ENCODE results near the gene FAM193B.

Gene FAM193B

DNA sequence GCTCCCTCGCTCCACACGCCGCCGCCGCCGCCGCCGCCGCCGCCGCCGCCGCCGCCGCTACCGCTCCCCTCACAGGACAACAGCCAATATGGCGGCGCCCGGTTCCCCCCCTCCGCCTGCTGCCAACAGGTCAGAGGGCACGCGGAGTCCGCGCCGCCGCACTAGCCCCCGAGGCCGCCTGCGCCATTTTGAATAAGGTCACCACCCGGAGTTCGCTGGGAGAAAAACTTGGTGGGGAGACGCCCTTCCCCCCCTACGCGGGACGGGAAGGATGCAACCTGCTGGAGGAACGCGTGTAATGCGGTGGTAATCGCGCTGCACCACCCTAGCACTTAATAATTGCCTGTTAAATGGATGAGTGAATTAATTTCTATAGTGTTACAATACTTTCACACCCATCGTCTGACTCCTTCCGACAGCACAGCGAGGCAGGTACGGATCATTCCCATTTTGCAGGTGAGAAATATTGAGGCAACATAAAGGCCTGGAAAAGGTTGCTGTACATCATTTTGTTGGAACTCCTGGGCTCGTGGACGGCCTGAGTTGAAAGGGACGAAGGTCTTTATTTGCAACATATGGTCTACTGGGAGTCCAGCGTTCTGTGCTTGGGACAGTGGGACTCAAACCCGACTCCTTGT is at the start of gene FAM193B:
FAM193B (minus strand) TSS at position 90 of the 638 bp plus-strand sequence. CDS start 105 bp downstream, outside the sequence.
- peak; percentile 96 for DNase-seq

DNA sequence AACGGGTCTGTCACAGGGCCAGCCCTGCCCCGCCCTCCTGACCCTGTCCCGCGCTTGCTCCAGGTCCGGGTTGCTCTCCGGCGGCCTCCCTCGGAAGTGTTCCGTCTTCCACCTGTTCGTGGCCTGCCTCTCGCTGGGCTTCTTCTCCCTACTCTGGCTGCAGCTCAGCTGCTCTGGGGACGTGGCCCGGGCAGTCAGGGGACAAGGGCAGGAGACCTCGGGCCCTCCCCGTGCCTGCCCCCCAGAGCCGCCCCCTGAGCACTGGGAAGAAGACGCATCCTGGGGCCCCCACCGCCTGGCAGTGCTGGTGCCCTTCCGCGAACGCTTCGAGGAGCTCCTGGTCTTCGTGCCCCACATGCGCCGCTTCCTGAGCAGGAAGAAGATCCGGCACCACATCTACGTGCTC is 49.8 kb upstream of the FAM193B start:
- no peak for DNase-seq

DNA sequence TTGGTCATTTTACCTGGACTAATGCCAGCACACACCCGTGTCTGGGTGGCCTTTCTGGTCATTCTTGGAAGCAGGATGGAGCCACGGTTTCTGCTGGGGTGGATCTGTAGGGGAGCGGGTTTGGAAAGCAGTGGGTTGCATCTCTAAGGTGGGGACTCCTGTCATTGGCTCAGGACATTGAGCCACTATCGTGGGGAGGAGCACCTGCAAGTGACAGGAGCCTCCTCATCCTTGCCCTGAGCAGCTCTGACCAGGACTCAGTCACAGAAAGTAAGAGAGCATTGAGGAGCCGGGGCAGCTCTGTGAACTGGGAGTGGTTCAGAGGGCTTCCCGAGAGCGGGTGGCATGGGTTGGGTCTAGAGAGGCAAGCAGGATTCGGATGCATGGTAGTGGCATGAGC is 49.3 kb upstream of the FAM193B start:
- no peak for DNase-seq

DNA sequence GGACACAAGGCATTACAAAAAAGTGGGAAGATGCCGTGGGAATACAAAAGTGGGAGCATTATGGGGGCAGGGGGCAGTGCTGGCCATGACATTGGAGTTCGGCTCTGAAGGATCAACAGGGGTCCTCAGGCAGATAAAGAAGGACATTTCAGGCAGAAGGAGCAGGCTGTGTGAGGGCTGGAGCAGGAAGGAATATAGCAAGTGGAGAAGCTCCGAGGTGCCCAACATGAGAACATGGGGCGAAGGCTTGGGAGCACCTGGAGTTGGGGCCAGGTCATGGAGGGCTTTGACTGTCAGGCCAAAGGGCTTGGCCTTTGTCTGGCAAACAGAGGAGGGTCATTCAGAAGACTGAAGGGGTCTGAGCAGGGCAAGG is 48.1 kb upstream of the FAM193B start:
- no peak for DNase-seq

DNA sequence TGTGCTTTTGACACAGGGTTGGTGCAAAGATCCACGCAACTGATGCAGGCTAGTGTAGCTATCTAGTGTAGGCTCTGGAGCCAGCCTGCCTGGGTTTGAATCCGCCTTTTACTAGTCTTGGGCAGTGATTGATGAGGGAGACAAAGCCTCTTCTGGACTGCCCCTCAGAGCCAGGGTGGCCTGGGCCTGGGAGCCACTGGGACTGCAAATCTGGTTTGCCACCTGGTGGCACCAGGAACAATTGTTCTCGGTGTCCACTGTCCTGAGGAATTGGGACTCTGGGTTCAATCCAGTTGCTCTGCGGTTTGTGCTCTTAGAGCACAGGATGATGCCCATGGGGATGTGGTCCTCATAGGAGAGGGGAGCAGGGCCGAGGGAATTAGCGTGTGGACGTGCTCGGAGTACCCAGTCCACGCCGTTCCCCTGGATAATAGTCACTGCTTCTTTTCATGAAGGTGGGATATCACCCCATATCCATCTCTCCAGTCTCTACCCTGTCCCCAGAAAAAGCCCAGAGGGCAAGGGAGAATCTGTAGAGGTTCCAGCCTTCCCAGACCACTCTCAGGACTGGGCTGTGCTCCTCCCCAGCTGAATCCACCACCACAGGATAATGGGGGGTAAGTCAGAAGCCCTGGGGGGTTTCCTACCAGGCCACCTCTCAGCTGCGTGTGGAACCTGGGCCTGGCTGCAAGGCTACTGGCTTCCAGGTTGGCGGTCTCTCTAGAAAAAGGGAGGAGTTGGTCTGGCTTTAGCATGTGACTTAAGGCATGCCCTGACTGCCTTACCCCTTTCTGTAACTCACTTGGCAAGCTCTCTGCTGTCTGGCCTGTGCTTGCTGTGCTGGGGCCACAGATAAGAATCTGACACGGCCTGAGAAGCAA is 47.5 kb upstream of the FAM193B start:
- no peak for DNase-seq

DNA sequence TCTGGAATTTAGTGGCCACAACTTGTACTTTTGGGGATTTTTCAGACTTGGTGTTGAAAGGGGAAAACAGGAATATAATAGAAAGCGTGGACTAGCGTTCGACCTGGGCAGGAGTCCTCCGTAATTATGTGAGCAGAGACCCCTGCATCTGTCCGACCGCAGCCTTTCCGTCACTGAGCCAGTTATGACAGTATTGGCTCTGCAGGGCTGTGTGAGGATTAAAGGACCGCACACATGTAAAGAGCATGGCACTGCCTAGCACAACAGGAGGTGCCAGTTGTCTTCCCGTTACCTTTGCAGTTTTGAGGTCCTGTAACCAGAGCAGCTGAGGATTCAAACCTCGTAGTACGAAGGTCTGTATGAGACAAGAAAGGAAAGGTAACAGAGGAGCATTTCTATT is 46.8 kb upstream of the FAM193B start:
- DNase-seq: no peak

DNA sequence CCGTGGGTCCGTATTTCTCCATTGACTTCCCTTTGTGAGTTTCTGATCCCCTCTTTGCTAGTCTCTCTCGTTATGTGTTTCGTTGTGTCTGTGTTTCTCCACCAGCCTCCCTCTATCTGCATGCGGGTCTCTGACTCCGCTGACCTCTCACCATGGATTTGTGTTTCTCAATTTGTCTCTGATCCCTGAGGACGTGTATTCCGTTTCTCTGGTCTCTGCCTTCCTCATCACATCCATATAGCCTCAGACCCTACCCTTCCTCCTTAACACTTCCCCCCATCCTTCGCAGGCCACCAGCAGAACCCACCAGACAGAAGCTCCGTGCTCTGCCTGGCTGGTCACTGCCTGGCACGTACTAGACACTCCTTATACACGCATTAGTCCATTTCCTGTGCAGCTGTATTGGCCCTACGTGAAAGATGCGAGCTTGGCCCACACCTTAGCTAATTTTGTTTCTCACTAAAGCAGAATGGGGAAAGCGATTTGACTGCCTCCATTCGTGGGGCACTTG is 46.2 kb upstream of the FAM193B start:
- DNase-seq: no peak

DNA sequence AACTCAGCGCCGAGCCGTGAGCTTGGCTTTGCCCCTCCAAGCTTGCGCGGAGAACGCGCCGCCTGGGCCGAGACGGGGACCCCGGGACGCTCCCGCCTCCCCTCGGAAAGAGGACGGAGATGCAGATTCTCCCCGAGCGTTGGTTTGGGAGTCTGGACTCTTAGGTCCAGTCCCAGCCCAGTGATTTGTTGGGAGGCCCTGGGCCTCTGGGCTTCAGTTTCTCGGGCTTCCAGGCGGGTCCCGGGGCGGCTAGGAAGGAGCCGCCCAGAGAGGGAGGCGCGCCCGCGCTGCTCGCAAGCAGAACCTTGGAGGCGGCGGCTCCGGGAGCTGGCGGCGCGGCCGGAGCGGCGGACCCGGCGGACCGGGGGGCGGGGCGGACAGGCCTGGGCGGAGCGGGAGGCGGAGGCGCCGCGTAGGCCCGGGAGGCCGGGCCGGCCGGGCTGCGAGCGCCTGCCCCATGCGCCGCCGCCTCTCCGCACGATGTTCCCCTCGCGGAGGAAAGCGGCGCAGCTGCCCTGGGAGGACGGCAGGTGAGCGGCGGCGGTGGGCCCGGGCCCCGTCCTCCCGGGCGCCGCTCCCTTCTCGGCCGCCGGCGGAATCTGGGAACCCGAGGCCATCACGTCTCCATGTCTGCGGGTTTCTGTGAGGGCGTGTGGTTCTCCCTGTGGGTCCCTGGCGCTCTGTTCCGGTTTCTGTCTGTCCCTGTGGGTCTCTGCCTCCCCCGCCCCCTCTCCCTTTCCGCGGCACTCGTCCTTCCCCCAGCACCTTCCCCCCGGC is 45.6 kb upstream of the FAM193B start, which contains the start of gene B4GALT7:
B4GALT7 (plus strand) TSS at position 402 of the 777 bp plus-strand sequence; CDS start at position 481, 79 bp downstream.
- DNase-seq: peak; percentile 86

DNA sequence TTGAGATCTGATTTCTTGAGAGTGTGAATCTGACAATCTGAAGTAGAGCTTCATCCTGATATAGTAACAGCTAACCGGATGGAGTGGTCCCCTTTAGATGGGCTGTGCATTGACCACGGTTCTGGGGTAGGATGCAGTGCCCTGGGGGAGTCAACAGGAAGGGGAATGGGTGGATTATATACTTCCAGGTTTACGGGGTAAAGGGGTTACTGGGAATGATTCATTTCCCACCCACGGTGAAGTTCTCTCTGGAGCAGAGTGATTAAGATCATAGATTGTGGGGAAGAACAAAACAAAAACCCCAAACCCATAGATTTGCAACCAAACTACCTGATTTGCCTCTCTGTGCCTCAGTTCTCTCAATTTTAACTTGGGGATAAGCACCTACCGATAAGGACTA is 44.1 kb upstream of the FAM193B start:
- DNase-seq: no peak

DNA sequence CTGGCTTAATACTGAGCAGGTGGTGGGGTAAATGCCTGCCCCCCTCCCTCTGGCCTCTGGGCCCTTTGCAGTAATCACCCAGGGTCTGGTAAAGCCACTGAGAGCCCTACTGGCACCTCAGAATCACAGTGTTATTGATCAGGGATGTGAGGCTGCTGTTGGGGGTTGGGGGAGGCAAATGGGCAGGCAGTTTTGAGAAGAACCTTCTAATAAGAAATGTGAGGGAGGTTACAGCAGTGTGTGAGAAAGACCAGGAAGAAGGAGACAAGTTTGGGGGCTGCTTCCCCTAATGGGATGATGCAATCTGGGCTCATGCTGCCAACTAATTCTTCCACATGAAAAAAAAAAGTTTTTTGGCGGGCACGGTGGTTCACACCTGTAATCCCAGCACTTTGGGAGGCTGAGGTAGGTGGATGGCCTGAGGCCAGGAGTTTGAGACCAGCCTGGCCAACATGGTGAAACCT is 42.4 kb upstream of the FAM193B start:
- no peak for DNase-seq

DNA sequence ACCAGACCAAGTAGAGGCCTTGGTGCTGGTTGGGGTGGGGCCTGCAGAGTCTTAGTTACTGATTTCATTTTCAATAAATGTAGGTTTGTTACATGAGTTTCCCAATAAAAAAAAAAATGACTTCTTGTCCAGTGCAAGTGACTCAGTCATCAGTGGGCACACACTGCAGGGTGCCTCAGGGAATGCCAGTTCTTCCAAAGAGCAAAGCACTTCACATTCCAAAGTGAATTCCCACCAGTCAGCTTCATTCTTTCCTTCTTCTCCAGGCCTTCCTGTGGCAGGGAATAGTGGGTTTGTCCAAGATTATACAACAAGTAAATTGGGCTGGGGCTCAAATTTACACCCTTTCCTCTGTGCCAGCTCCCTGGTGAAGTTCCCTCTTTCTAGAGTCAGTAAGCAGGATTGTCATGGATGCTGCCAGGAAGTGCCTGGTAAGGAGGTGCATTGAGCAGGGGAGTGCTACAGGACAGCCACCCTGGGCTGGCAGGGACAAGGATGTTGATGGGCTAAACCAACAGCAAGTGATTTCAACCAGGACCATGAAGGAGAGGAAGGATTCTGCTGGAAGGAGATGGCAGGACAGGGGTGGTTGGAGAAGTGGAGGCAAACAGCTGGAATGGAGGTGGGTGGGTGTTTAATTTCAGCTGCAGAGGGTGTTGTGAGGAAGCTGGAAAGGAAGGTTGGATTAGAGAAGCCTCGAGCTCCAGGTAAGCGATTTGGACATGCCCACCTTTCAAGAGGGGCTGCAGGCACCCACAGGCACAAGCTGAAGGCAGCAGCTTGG is 41.8 kb upstream of the FAM193B start:
- DNase-seq: no peak

DNA sequence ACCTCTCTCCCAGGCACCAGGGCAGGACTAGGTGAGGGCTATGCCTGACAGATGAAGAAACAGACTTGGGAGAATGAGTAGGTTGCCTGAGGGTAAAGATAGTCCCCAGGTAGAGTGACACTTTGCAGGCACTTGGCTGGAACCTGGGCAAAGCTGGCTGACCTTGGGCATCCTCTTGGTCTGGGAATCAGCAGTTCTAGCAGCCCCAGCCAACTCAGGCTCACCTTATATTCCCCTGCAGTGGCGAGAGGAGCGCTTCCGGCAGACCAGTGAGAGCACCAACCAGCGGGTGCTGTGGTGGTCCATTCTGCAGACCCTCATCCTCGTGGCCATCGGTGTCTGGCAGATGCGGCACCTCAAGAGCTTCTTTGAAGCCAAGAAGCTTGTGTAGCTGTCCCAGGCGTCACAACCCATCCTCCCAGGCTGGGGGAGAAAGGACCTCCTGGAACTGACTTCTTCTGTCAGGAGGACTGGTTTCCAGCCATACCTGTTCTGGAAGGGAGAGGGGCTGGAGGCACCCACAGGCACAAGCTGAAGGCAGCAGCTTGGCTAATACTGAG is 40.7 kb upstream of the FAM193B start:
- no peak for DNase-seq

DNA sequence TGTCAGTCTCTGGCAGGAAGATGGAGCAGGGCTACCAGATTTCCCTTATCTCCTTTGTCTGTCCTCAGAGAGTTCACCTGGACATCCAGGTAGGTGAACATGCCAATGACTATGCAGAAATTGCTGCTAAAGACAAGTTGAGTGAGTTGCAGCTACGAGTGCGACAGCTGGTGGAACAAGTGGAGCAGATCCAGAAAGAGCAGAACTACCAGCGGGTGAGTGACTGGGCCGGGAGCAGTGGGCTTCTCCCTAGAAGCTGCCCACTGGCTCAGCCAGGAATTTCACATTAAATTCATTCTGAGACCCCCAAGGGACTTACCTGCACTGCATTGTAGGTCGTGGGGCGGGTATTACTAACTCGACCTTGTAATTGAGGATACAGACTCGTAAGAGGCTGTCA is 39.7 kb upstream of the FAM193B start:
- DNase-seq: no peak

DNA sequence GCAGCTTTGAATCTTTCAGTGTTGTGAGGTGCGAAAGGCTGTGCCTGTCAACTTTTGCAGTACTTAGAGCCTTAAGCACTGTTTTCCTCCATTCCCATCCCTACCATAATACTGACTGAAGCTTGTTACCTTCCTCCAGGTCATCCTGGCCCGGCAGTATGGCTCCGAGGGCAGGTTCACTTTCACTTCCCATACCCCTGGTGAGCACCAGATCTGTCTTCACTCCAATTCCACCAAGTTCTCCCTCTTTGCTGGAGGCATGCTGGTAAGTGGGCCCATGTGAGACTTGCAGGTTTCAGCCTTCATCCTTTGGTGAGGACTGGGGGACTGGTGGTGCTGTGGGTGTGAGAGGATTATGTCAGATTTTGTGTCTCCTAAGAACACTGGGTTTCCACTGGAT is 39.1 kb upstream of the FAM193B start:
- DNase-seq: no peak

DNA sequence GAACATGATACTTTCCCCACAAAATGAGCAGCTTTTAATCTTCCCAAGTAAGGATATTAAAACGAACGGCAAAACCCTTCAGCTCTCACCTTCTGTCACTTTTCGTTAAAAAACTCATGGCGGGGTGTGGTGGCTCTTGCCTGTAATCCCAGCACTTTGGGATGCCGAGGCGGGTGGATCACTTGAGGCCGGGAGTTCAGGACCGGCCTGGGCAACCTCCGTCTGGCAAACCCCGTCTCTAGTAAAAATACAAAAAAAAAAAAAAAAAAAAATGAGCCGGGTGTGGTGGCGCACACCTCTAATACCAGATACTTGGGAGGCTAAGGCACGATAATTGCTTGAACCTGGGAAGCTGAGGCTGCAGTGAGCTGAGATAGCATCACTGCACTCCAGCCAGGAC is 38.5 kb upstream of the FAM193B start:
- no peak for DNase-seq

DNA sequence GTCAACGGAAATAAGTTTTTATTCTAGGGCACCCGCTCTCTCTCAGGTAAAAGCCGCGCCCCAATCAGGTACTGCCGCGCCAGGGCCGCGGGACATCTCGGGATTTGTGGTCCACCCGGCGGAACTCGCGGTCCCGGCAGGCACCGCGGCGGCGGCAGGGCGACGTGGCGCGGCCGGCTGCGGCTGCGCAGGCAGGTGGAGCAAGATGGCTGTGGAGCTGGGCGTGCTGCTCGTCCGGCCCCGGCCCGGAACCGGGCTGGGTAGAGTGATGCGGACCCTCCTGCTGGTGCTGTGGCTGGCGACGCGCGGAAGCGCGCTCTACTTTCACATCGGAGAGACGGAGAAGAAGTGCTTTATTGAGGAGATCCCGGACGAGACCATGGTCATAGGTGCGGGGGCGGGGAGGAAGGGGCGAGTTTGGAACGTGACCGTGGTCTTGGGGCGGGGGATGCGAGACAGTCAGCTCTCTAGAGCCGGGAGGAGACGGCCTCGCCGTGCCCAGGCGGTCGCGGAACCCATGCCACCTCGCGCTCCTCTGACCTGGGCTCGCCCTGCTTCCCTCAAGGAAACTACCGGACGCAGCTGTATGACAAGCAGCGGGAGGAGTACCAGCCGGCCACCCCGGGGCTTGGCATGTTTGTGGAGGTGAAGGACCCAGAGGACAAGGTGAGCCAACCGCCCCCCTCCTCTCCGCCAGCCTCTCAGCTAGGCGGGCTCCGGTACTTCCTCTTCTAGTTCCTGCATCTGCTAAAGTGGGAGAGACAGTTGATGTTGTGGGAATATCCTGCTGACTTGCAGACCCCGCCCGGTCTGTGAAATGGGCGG is 37.9 kb upstream of the FAM193B start, which contains the start of gene TMED9:
TMED9 (plus strand) TSS at position 194 of the 825 bp plus-strand sequence; CDS start at position 206, 12 bp downstream.
- DNase-seq: peak; percentile 91

DNA sequence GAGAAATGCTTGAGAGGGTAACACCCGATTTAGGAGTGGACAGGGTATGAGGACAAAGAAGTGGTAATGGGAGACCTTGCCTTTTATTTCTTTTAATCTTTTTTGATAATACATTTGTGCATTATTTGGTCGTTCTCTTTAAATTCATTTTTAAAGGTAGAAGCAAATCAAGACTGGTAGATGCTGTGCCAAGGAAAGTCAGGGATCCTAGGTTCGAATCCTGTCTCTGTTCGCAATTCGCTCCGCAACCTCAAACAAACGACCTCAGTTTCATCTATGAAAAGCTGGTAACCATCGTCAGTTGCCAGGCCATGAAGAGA is 37.3 kb upstream of the FAM193B start:
- DNase-seq: no peak

DNA sequence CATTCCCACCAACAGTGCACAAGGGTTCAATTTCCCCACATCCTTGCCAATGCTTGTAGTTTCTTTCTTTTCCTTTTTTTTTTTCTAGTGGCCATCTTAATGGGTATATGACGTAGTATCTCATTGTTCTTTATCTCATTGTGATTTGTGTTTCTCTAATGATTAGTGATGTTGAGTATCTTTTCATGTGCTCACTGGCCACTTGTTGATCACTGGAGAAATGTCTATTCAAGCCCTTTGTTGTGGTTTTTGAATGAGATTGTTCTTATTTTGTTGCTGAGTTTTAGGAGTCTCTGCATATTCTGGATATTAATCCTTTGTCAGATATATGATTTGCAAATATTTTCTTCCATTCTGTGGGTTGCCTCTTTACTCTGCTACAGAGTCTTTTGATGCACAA is 36.0 kb upstream of the FAM193B start:
- DNase-seq: no peak

DNA sequence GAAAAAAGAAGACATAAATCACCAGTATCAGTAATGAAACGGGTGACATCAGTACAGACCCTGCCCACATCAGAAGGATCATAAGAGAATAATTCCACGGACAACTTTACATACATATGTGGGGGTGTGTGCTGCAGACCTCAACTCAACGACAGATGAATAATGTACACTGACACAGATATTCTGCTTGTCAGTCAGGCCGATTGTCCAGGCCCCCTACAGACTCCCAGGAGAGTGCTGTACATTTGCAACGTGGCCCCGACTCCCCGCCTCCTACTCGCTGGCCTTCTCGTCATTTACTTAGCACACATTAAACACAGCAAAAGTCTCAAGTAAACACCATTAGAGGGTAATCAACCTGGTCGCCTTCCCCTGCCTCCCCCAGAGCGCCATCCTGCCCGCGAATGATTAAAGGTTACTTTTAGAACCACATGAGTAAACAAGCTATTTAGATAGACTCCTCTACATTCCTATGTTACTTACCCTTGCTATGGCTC is 34.1 kb upstream of the FAM193B start:
- peak; percentile 12 for DNase-seq

DNA sequence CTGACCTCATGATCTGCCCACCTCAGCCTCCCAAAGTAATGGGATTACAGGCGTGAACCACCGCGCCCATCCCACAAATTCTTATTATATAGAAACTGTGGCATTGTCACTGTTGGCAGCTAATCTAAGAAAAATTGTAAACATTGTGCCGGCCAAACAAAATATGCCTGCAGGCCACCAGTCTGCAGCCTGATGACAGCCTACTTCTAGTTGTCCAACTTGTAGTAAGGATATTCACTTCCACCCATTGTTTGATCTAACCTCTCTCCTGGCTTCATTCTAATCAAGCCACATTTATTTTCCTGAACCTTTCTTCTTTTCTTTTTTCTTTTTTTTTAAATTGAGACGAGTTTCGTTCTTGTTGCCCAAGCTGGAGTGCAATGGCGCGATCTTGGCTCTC is 24.0 kb upstream of the FAM193B start:
- DNase-seq: no peak

DNA sequence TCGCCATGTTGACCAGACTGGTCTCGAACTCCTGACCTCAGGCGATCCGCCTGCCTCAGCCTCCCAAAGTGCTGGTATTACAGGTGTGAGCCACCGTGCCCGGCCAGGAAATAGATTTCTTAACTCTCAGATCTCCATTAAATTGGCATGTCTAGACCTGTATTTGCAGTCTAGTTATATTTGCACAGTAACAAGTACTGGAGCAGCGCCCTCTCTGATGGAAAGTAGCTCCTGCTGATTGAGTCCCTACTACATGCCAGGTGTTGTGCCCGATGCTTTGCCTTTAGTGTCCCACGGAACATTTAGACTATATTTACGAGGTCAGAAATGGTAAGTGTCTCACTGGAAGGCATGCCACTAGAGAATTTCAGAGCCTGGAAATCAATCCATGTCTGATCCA is 21.8 kb upstream of the FAM193B start:
- DNase-seq: no peak

Data from activated naive CD4-positive, alpha-beta T cell treated with Interleukin-2 at 50 U/mL for 16 hours (primary cell).